Transverse colon (tissue), 4 donors: ENCODE data around the gene SPNS3. TPM values are rescaled to one million over a fixed set of nuclear protein-coding genes. Genes with fewer than 3 reads are reported as not detected.

ENCODE experiments used
- DNase-seq: peaks from one replicate; pipeline ENCODE4 v3.0.0-alpha.2; 2019
- H3K27ac ChIP-seq, 4 donors: fragments of 200-600 bp; sonication (generic); 2 replicates each; pipeline ENCODE4 v1.5.1; 2016 to 2018; ENCODE audit warnings: inconsistent platforms in 4 of 4
- H3K27me3 ChIP-seq: fragments of 200-600 bp; sonication (generic); 2 replicates; pipeline ENCODE4 v1.5.1; 2017; ENCODE audit warnings: inconsistent platforms
- H3K36me3 ChIP-seq, 4 donors: fragments of 200-600 bp; sonication (generic); 2 replicates each; pipeline ENCODE4 v1.5.1; 2017 to 2019; ENCODE audit warnings: inconsistent platforms in 4 of 4
- H3K4me1 ChIP-seq, 4 donors: fragments of 200-600 bp; sonication (generic); 2 replicates each; pipeline ENCODE4 v1.5.1; 2017 to 2020; ENCODE audit warnings: inconsistent platforms in 4 of 4
- H3K4me3 ChIP-seq, 4 donors: fragments of 200-600 bp; sonication (generic); 1 replicate in 1 of 4; 2 replicates in 3 of 4; pipeline versions ENCODE4 v1.5.1 to v1.6.1; 2017 to 2019; ENCODE audit warnings: inconsistent platforms in 4 of 4
- H3K9me3 ChIP-seq, 2 donors: fragments of 200-600 bp; sonication (generic); 2 replicates each; pipeline ENCODE4 v1.5.1; 2017 to 2019; ENCODE audit warnings: inconsistent platforms in 2 of 2
- CTCF ChIP-seq, 5 experiments: fragments of 200-600 bp in 3 of 5; fragments of 450-650 bp in 2 of 5; sonication (generic) in 3 of 5; IDR thresholded peaks; 1 replicate in 2 of 5; 2 replicates in 3 of 5; pipeline ENCODE4 v1.5.1; 2016 to 2017; ENCODE audit warnings: antibody characterized with exemption in 5 of 5, inconsistent platforms in 3 of 5, mild to moderate bottlenecking in 2 of 5, moderate library complexity in 1 of 5
- EP300 ChIP-seq: sonication (generic); formaldehyde crosslinking; IDR thresholded peaks from one replicate; pipeline ENCODE4 v1.6.1; 2017; ENCODE audit warnings: antibody characterized with exemption, low read depth
- POLR2A ChIP-seq: fragments of 450-650 bp; IDR thresholded peaks from one replicate; pipeline ENCODE4 v1.6.1; 2016; ENCODE audit warnings: antibody characterized with exemption, mild to moderate bottlenecking, moderate library complexity
- POLR2AphosphoS5 ChIP-seq, 3 donors: sonication (generic); formaldehyde crosslinking; IDR thresholded peaks; one replicate each; pipeline ENCODE4 v1.6.1; 2016; ENCODE audit warnings: antibody characterized with exemption in 3 of 3
- WGBS, 2 donors: methylation state at CpG; one replicate each; pipeline ENCODE4 v1.1.5; 2018; ENCODE audit warnings: low coverage in 1 of 2; 5-methylcytosine and 5-hydroxymethylcytosine counted together
- in situ Hi-C, 4 donors: fragments of 200-750 bp; cut with MboI; loops; one replicate each; pipeline versions ENCODE4 v1.15.0 to v1.15.1; 2017; ENCODE audit warnings: low sequenced_read_pairs in 3 of 4, low pct_ligation_motif_present in 1 of 4, low pct_unique_long_range_greater_than_20kb in 1 of 4
- intact Hi-C: fragments of 100-400 bp; cut with DNase I; formaldehyde crosslinking; loops from one replicate; pipeline ENCODE4 v1.15.1; 2023; ENCODE audit warnings: low total_unique reads
- total RNA-seq, 4 donors: library from RNA; depleted of rRNA; stranded (reverse); fragments of >200 nt; gene quantifications; one replicate each; pipeline ENCODE4 v1.1.0, GENCODE V29; 2016

The SPNS3 gene
- total RNA-seq, 4 donors from 2014 or later = not detected

- H3K36me3 ChIP-seq = no peaks in the 10 kb centered on the region
- in situ Hi-C loops = no loop called here
- no peaks in the 10 kb centered on the region for H3K9me3 ChIP-seq
- H3K4me3 ChIP-seq = no peak overlapping the region
- intact Hi-C loops = no loop called here
- H3K27me3 ChIP-seq = peaks cover 1% of the 10 kb centered on the region
- 21% methylated on average over 20 of the region's 20 CpGs; no CpG with 5 or more reads in 1 of the 2 donors for WGBS, 2 donors
- peak overlapping the region in 3 of 4 donors; percentile 42 to 56 (median 46) for H3K27ac ChIP-seq
- TF ChIP-seq CTCF (IDR thresholded peaks at IDR 0.05) = no peak
- TF ChIP-seq POLR2A = no peak
- peak in 1 of 3 donors; percentile 32 for TF ChIP-seq POLR2AphosphoS5 (IDR thresholded peaks at IDR 0.05)
- TF ChIP-seq EP300 = no peak
- peaks cover 0 to 9% (median under 1%) of the 10 kb centered on the region in 4 donors for H3K4me1 ChIP-seq
- peak; percentile 72 for DNase-seq
Observed at GRCh38 chr17:4492721-4493561, 59.2 kb downstream of the SPNS3 start.

GRCh38 chr17:4497101-4497824 lies 63.5 kb downstream of the SPNS3 start:
- H3K27me3 ChIP-seq = peaks cover 40% of the 10 kb centered on the region
- in situ Hi-C loops (no loop called here), intact Hi-C loops (no loop called here)
- no peak for DNase-seq
- no peak overlapping the region for H3K4me3 ChIP-seq
- H3K36me3 ChIP-seq = no peaks in the 10 kb centered on the region
- no peaks in the 10 kb centered on the region for H3K9me3 ChIP-seq
- WGBS, 2 donors = 66 to 78% methylated on average over 16 to 23 of the region's 23 CpGs
- no peak overlapping the region for H3K27ac ChIP-seq
- no peak for TF ChIP-seq POLR2AphosphoS5 (IDR thresholded peaks at IDR 0.05)
- TF ChIP-seq CTCF (IDR thresholded peaks at IDR 0.05) = no peak
- TF ChIP-seq EP300 = no peak
- TF ChIP-seq POLR2A = no peak
- peaks cover 12 to 27% (median 21%) of the 10 kb centered on the region in 4 donors for H3K4me1 ChIP-seq

GRCh38 chr17:4498461-4499397 lies 65.0 kb downstream of the SPNS3 start, which contains the start of gene SPNS2:
Gene SPNS2 (plus strand): TSS chr17:4498881. CDS start chr17:4499048, 167 bp downstream.
- Histone ChIP-seq H3K27ac (peak within 1 kb of the TSS in 3 of 4 donors; percentile 18 to 34 (median 33)), H3K9me3 (no peaks in the 10 kb centered on the region), H3K27me3 (peaks cover 55% of the 10 kb centered on the region), H3K36me3 (no peaks in the 10 kb centered on the region), H3K4me1 (peaks cover 12 to 22% (median 20%) of the 10 kb centered on the region in 4 donors), H3K4me3 (peak within 1 kb of the TSS; percentile 11 to 38 (median 32))
- peak; percentile 68 for DNase-seq
- intact Hi-C loops = no loop called here
- peak in 1 of 3 donors; percentile 39 for TF ChIP-seq POLR2AphosphoS5 (IDR thresholded peaks at IDR 0.05)
- no peak for TF ChIP-seq EP300
- in situ Hi-C loops = no loop called here
- 0% methylated on average over 33 of the region's 117 CpGs; no CpG with 5 or more reads in 1 of the 2 donors for WGBS, 2 donors

GRCh38 chr17:4499431-4500190 lies 65.9 kb downstream of the SPNS3 start:
- WGBS, 2 donors = 3% methylated on average over 38 of the region's 53 CpGs; no CpG with 5 or more reads in 1 of the 2 donors
- TF ChIP-seq EP300 (no peak), POLR2A (no peak), POLR2AphosphoS5 (IDR thresholded peaks at IDR 0.05) (no peak), CTCF (IDR thresholded peaks at IDR 0.05) (no peak)
- intact Hi-C loops = no loop called here
- Histone ChIP-seq H3K27me3 (peaks cover 55% of the 10 kb centered on the region), H3K9me3 (no peaks in the 10 kb centered on the region), H3K27ac (peak overlapping the region in 3 of 4 donors; percentile 18 to 34 (median 33)), H3K4me1 (peaks cover 12 to 22% (median 19%) of the 10 kb centered on the region in 4 donors), H3K4me3 (peak overlapping the region; percentile 11 to 38 (median 32)), H3K36me3 (no peaks in the 10 kb centered on the region)
- in situ Hi-C loops = no loop called here
- DNase-seq = no peak
